Neuronal stem cell (in vitro differentiated cells): ENCODE measurements around the gene RIMKLB.
"Not testable (repeated sequence)": the region's sequence is repeated elsewhere in the genome, so short reads cannot be mapped to it uniquely, and the experiment has no call there.

Source experiments
- DNase-seq: peaks from one replicate; pipeline ENCODE4 v3.0.0-alpha.2; 2013; ENCODE audit warnings: low spot score
- H2AFZ ChIP-seq: one replicate; pipeline ENCODE4 v1.6.1; 2013; ENCODE audit warnings: mild to moderate bottlenecking, low read length, inconsistent platforms
- H2AK5ac ChIP-seq: 2 replicates; pipeline ENCODE4 v1.6.1; 2013; ENCODE audit warnings: low read depth, mild to moderate bottlenecking, inconsistent platforms, low read length, moderate library complexity, mixed read lengths
- H2BK120ac ChIP-seq: 2 replicates; pipeline ENCODE4 v1.6.1; 2013; ENCODE audit warnings: low read depth, mild to moderate bottlenecking, inconsistent platforms, low read length, moderate library complexity, mixed read lengths
- H2BK12ac ChIP-seq: one replicate; pipeline ENCODE4 v1.6.1; 2013; ENCODE audit warnings: low read length, inconsistent platforms
- H2BK15ac ChIP-seq: 2 replicates; pipeline ENCODE4 v1.6.1; 2013; ENCODE audit warnings: mild to moderate bottlenecking, low read length, inconsistent platforms, mixed read lengths
- H2BK5ac ChIP-seq: one replicate; pipeline ENCODE4 v1.6.1; 2013; ENCODE audit warnings: inconsistent platforms, mild to moderate bottlenecking, low read length, moderate library complexity
- H3K14ac ChIP-seq: one replicate; pipeline ENCODE4 v1.6.1; 2013; ENCODE audit warnings: low read length, inconsistent platforms
- H3K18ac ChIP-seq: 2 replicates; pipeline ENCODE4 v1.6.1; 2013; ENCODE audit warnings: low read length, inconsistent platforms
- H3K23ac ChIP-seq: 2 replicates; pipeline ENCODE4 v1.6.1; 2013; ENCODE audit warnings: low read depth, mild to moderate bottlenecking, mixed read lengths, low read length, inconsistent platforms; ENCODE audit not compliant: poor library complexity
- H3K27ac ChIP-seq: replicated peaks from 3 replicates; pipeline ENCODE4 v1.5.1; 2013; ENCODE audit warnings: low read length, inconsistent platforms
- H3K27me3 ChIP-seq, 3 experiments: 2 replicates each; pipeline ENCODE4 v1.6.1; 2013; ENCODE audit warnings: low read length in 3 of 3, mild to moderate bottlenecking in 2 of 3, inconsistent platforms in 1 of 3, low read depth in 1 of 3, mixed read lengths in 1 of 3, moderate library complexity in 1 of 3; ENCODE audit not compliant: control insufficient read depth in 3 of 3, insufficient read depth in 3 of 3
- H3K36me3 ChIP-seq, 2 donors: replicated peaks in 1 of 2; 2 replicates each; pipeline ENCODE4 v1.6.1; 2013; ENCODE audit warnings: low read length in 2 of 2; ENCODE audit not compliant: control insufficient read depth in 2 of 2, insufficient read depth in 2 of 2
- H3K4ac ChIP-seq: 2 replicates; pipeline ENCODE4 v1.6.1; 2013; ENCODE audit warnings: inconsistent platforms, mild to moderate bottlenecking, low read length, moderate library complexity
- H3K4me1 ChIP-seq, 2 donors: 1 replicate in 1 of 2; 2 replicates in 1 of 2; pipeline ENCODE4 v1.6.1; 2013; ENCODE audit warnings: low read length in 2 of 2, low read depth in 1 of 2; ENCODE audit not compliant: control insufficient read depth in 2 of 2, insufficient read depth in 1 of 2
- H3K4me2 ChIP-seq: one replicate; pipeline ENCODE4 v1.6.1; 2013; ENCODE audit warnings: mild to moderate bottlenecking, low read length, inconsistent platforms; ENCODE audit not compliant: insufficient read depth, poor library complexity, severe bottlenecking
- H3K4me3 ChIP-seq, 2 donors: 2 replicates each; pipeline ENCODE4 v1.5.1; 2013; ENCODE audit warnings: low read length in 2 of 2, mild to moderate bottlenecking in 2 of 2, inconsistent platforms in 1 of 2, moderate library complexity in 1 of 2
- H3K79me1 ChIP-seq: one replicate; pipeline ENCODE4 v1.6.1; 2013; ENCODE audit warnings: low read depth, mild to moderate bottlenecking, inconsistent platforms, low read length, moderate library complexity
- H3K9ac ChIP-seq: one replicate; pipeline ENCODE4 v1.6.1; 2013; ENCODE audit warnings: mild to moderate bottlenecking, low read depth, low read length, inconsistent platforms; ENCODE audit not compliant: poor library complexity
- H3K9me3 ChIP-seq, 2 donors: replicated peaks in 1 of 2; 2 replicates each; pipeline versions ENCODE3 to v1.6.1; 2013; ENCODE audit warnings: low read length in 2 of 2, mild to moderate bottlenecking in 2 of 2, inconsistent platforms in 1 of 2, low read depth in 1 of 2, mixed read lengths in 1 of 2, moderate library complexity in 1 of 2; ENCODE audit not compliant: control insufficient read depth in 2 of 2, insufficient read depth in 1 of 2
- H4K8ac ChIP-seq: one replicate; pipeline ENCODE4 v1.6.1; 2013; ENCODE audit warnings: low read depth, mild to moderate bottlenecking, inconsistent platforms, low read length, moderate library complexity
- H4K91ac ChIP-seq: one replicate; pipeline ENCODE4 v1.6.1; 2013; ENCODE audit warnings: low read length, low read depth, mild to moderate bottlenecking, inconsistent platforms; ENCODE audit not compliant: poor library complexity
- WGBS, 2 donors: extraction: QIAGEN DNeasy Blood & Tissue Kit; methylation state at CpG; one replicate each; pipeline ENCODE4 v1.1.7; 2013; ENCODE audit warnings: missing lambda C conversion rate in 2 of 2, mixed read lengths in 1 of 2; ENCODE audit not compliant: insufficient read length in 2 of 2, insufficient replicate concordance in 1 of 2; ENCODE audit errors: extremely low coverage in 2 of 2; 5-methylcytosine and 5-hydroxymethylcytosine counted together

Gene RIMKLB

DNA sequence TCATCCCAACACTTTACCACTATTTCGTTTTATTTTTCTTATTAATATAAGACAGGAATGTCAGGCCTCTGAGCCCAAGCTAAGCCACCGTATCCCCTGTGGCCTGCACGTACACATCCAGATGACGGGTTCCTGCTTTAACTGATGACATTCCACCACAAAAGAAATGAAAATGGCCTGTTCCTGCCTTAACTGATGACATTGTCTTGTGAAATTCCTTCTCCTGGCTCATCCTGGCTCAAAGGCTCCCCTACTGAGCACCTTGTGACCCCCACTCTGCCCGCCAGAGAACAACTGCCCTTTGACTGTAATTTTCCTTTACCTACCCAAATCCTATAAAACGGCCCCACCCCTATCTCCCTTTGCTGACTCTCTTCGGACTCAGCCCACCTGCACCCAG, 112.3 kb downstream of the RIMKLB start:
- not testable (repeated sequence) for H3K14ac ChIP-seq, H3K9me3 ChIP-seq, H2BK5ac ChIP-seq, H3K36me3 ChIP-seq, H3K18ac ChIP-seq, H2BK12ac ChIP-seq, H3K27ac ChIP-seq, H2BK120ac ChIP-seq, H3K4ac ChIP-seq, H4K91ac ChIP-seq, H3K23ac ChIP-seq, DNase-seq, H3K4me1 ChIP-seq, H2AK5ac ChIP-seq, H3K4me2 ChIP-seq, H2BK15ac ChIP-seq, H3K9ac ChIP-seq, H3K4me3 ChIP-seq, H4K8ac ChIP-seq, H3K27me3 ChIP-seq, H3K79me1 ChIP-seq, H2AFZ ChIP-seq
- WGBS, 2 donors: 100% methylated on average over 1 of the region's 7 CpGs; no CpG with 5 or more reads in 1 of the 2 donors

DNA sequence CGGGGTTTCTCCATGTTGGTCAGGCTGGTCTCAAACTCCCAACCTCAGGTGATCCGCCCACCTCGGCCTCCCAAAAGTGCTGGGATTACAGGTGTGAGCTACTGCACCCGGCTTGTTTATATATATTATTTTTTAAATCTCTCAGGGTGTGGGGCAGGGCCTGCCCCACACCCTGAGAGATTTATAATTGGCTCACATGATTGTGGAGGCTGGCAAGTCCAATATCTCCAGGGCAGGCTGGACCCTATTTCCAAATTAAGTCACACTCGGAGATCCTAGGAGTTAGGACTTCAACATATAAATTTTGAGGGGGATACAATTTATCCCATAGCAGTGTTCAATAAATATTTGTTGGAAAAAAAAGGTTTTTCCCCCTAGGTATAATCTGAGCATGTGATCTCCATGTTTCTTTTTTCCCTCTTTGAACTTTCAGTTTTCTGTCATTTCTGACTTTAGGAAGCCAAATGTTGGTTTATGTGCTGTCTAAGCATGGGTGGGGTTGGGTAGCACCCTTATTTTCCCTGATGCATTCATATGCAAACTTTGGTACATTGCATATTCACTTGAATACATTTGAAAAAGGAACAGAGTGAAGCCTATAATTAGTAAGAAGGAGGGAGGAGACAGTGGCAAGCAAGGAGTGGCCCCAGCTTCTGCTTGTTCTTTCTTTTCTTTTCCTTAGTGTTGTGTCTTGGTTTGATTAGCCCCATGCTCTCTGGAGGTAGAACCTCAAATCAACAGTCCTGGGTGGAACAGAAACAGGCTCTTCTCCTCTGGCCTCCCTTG, 116.0 kb downstream of the RIMKLB start:
- Histone ChIP-seq H2AK5ac (no peak overlapping the region), H2BK15ac (no peak overlapping the region), H2AFZ (peak overlapping the region; percentile 9), H3K9me3 (no peaks in the 10 kb centered on the region), H4K91ac (no peak overlapping the region), H3K14ac (no peak overlapping the region), H4K8ac (no peak overlapping the region), H3K27me3 (no peaks in the 10 kb centered on the region), H3K4me2 (no peak overlapping the region), H3K4me3 (no peak overlapping the region), H3K27ac (no peak overlapping the region), H2BK5ac (no peak overlapping the region), H3K4ac (no peak overlapping the region), H3K36me3 (no peaks in the 10 kb centered on the region), H3K4me1 (no peaks in the 10 kb centered on the region), H2BK12ac (no peak overlapping the region), H3K79me1 (no peaks in the 10 kb centered on the region), H3K23ac (no peak overlapping the region), H3K9ac (no peak overlapping the region), H3K18ac (no peak overlapping the region), H2BK120ac (no peak overlapping the region)
- no peak for DNase-seq
- no CpG with 5 or more reads among the region's 5 CpGs for WGBS, 2 donors

DNA sequence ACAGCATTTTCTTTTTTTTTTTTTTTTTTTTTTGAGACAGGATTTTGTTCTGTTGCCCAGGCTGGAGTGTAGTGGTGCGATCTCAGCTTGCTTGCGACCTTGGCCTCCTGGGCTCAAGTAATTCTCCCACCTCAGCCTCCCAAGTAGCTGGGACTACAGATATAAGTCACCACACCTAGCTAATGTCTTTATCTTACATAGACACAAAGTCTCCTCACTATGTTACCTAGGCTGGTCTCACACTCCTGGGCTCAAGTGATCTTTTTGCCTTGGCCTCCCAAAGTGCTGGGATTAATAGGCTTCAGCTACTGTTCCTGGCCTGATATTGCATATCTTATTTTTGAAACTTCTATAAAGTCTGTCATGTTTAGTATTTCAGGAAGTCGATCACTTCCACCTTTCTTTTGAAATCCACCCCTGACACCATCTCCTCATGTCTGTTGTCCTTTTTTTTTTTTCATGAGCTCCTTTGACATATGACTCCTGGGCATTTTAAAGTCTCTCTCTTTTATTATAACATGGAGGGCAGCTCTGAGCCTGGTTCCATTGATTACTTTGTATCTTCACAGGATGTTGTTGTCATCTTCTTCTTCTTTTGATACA, 118.8 kb downstream of the RIMKLB start:
- no CpG with 5 or more reads among the region's 3 CpGs for WGBS, 2 donors
- no peak overlapping the region for H4K8ac ChIP-seq

DNA sequence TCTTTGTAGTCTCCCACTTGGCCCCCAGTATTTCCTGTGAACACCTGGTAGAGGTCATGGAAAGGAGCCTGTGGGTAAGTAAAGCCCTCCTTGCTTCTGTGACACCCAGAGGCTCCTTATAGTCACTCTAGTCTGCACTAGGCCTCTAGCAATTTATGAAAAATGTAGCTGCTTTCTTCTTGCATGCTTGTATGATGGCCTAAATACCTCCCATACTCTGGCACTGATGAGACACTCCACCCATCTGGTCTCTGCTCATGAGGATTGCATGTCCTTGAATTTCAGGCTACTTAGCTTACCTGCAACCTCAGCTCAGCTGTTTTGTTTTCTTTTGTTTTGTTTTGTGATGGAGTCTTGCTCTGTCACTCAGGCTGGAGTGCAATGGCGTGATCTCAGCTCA, 120.1 kb downstream of the RIMKLB start:
- Histone ChIP-seq H2BK120ac (no peak overlapping the region), H3K4ac (no peak overlapping the region), H3K27ac (no peak overlapping the region), H2BK15ac (no peak overlapping the region), H4K8ac (no peak overlapping the region), H3K9ac (no peak overlapping the region), H3K36me3 (no peaks in the 10 kb centered on the region), H3K9me3 (no peaks in the 10 kb centered on the region), H3K18ac (no peak overlapping the region), H3K23ac (no peak overlapping the region), H2AFZ (no peak overlapping the region), H3K27me3 (peaks cover 0 to 7% (median 0%) of the 10 kb centered on the region in 3 experiments), H3K4me2 (no peak overlapping the region), H3K79me1 (no peaks in the 10 kb centered on the region), H2BK5ac (no peak overlapping the region), H3K4me1 (no peaks in the 10 kb centered on the region), H3K14ac (no peak overlapping the region), H2BK12ac (no peak overlapping the region), H4K91ac (no peak overlapping the region), H3K4me3 (no peak overlapping the region), H2AK5ac (no peak overlapping the region)
- WGBS, 2 donors: no CpG with 5 or more reads among the region's 1 CpG
- DNase-seq: no peak

More for the DNA sequence above, 118.8 kb downstream of the RIMKLB start:
- Histone ChIP-seq H3K36me3 (no peaks in the 10 kb centered on the region), H3K27me3 (no peaks in the 10 kb centered on the region), H3K18ac (no peak overlapping the region), H3K4ac (no peak overlapping the region), H3K4me1 (no peaks in the 10 kb centered on the region), H3K27ac (no peak overlapping the region), H4K91ac (no peak overlapping the region), H3K79me1 (no peaks in the 10 kb centered on the region), H2BK5ac (no peak overlapping the region), H3K23ac (no peak overlapping the region), H3K4me3 (no peak overlapping the region), H2BK12ac (no peak overlapping the region), H2AFZ (no peak overlapping the region), H3K9me3 (no peaks in the 10 kb centered on the region), H3K9ac (no peak overlapping the region), H2AK5ac (no peak overlapping the region), H3K14ac (no peak overlapping the region), H3K4me2 (no peak overlapping the region), H2BK15ac (no peak overlapping the region), H2BK120ac (no peak overlapping the region)
- DNase-seq: no peak
